SW 1271 (cell line): ENCODE data around the gene AXIN1.
"Not testable (repeated sequence)": the region's sequence is repeated elsewhere in the genome, so short reads cannot be mapped to it uniquely, and the experiment has no call there.

Source experiments
- DNase-seq, 2 experiments: peaks; one replicate each; lab custom pipeline; 2025; lab: John Stamatoyannopoulos, UW

Gene AXIN1

DNA sequence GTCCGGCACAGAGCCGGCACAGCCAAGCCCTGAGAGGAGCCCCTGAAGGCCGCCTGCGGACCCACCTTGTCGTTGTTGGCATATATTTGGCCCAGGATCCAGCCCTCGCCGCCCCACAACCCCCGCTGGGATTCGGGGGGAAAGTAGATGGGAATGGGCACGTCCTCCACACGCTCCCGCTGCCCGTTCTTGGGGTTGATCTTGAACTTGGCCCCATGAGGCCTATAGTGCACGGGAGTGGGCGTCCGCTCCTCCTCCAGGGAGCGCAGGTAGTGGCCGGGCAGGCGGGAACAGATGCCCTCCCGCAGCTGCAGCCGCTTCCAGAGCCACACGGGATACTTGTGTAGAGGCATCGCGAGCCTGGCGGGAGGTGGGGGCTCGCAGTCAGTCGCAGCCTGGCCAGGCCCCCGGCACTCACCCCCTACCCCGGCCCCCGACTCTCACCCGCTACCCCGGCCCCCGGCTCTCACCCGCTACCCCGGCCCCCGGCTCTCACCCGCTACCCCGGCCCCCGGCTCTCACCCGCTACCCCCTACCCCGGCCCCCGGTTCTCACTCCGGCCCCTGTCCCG is 17.4 kb upstream of the AXIN1 start:
- DNase-seq = no peak

DNA sequence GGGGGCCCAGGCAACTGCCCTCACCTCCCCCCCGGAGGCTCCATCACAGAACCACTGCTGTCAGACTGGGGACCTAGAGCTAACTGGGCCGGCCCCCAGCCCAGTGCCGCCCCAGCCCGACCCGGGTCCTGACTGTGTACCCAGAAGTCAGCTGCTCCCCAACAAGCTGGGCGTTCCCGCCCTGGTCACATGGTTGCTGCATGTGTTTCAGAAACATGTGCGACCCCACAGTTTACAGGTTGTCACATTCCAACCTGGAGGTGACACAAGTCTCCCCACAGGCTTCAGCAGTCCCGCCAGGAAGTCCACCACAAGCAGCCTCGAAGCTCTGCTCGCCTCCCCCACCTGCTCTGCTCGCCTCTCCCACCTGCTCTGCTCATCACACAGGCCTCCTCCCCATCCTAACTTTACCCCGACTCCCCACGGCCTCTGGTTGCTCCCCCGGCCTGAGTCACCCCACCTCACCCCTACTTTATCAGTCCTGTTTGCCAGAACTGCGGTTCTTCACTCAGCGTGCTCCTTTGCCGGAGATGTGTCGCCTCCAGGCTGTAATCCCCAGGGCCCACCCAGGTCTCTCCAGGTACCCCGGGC is 16.8 kb upstream of the AXIN1 start:
- no peak for DNase-seq

DNA sequence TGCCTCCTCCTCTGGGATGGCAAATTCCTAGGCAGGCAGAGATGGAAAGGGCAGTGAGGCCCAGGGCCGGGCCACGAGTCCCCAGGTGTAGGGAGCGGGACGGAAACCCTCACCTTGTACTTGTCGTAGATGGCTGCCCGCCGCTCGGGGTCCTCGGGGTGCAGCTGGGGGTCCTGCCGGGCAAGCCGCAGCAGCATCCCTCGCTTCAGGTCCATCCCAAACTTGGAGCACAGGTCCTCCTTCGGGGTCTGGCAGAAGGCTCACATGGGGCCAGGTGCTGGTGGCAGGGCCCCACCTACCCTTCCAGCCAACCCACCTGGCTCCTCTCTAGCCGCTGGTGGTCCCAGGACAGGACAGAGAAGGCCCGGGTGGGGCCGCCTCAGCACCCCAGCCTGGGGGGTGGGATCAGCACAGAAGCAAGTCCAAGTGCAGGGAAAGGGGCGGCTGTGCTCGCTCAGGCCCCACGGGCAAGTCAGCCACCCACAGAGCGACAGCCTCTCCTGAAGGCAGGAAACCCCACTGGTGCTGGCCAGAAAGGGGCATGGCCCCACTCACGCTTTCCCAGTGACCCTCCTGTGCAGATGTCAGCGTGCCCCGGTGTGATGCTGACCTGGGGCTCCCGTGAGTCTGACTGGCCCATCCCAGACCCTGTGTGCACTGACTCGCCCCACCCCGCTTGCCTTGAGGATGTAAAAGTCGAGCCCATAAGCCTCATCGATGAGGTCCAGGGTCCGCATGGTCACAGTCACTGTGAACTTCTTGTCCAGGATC is 16.1 kb upstream of the AXIN1 start:
- DNase-seq = no peak

DNA sequence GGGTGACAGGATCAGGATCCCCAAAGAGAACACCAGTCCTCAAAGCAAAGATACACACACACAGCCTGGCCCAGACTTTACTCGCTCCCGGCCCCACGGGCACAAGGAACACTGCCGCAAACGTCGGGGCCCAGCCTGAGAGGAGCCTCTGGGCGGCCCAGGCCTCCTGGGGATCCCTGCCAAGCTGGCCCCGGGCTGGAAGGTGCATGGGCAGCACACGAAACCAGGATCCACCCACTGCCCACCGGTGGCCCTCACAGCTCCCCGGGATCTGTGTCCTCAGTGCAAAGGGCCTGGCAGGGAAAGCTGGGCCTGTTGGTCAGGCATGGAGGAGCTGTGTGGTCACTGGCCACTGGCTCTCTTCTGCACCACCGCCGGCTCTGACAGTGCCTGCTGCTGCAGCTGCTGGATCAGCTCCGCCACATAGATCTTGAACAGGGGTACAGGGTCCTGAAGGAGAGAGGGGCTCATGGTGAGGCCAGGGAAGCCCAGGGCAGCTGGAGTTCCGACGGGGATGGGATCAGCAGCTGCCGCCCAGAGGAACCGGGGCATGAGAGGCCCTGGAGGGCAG is 14.9 kb upstream of the AXIN1 start:
- no peak for DNase-seq

DNA sequence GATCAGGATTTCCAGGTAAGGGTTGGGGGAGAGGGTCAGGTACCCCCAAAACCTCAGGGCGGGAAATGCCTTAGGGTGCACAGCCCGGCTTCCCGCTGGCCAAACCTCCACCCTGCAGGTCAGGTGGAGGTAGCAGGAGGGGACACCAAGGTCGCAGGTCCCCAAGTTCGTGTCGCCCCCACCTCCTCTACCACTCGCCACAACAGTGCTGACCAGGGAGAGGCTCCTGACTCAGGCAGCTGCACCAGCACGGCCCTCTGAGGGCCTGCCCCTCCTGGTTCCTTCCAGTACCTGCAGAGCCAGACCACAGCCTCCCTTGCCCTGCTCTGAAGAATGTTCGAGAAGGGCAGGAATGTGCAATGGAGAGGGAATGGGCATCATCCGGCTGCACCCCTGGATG is 14.0 kb upstream of the AXIN1 start:
- no peak for DNase-seq

DNA sequence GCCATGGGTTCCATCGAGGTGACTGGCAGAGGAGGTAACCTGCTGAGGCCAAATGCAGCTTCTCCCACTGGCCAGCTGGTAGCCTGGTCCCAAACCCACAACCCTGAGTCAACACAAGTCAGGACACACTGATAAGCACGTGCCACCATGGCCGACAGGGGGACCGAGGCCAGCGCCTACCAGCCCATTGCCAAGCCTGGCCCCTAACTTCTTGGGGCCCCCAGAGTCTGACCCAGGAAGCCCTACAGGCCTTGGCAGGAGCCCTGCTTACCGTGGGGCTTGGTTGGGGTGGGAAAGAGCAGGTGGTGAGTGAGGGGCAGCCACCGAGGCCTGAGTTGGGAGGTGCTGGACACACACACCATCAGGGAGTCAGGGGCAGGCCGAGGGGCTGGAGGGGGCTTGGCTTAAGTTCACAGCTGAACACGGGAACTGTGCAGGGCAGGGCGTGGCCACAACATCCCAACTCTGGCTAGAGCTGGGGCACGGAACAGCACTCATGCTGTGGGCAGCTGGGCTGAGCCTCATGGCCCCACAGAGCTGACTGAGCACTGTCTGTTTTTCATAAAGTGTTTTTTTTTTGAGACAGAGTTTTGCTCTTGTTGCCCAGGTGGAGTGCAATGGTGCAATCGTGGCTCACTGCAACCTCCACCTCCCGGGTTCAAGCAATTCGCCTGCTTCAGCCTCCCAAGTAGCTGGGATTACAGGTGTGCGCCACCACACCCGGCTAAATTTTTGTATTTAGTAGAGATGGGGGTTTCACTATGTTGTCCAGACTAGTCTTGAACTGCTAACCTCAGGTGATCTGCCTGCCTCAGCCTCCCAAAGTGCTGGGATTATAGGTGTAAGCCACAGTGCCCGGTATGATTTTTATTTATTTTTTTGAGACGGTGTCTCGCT is 12.3 kb upstream of the AXIN1 start:
- no peak for DNase-seq

DNA sequence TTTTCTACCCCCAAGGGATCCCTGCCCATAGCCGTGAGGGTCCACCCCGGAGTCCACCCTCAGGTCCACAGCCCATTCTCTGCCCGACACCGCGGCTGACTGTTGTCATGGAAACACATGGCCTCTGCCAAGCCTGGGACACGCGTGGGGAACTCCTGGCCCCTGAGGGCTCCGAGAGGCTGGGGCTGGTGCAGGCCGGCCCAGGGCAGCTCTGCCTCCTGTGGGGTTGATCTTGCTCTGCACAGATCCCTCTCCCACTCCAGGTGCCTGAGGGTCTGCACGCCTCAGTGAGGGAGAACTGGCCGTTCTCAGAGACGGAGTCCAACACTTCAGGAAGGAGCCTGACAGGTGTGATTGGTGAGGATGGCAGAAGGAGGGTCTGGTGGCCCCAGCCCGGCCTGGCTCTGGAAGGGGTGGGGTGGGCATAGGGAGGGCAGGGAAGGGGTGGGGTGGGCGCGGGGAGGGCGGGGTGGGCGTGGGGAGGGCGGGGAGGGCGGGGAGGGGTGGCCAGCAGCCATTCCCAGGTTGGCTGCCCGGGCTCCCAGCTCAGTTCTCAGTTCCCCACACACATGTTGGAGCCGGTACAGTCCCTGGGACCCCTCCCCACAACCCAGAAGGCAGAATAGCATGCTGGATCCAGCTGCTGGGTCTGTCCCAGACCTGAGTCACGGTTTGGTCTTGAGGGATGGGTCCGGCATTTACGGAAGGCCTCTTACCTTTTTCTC is 11.4 kb upstream of the AXIN1 start:
- DNase-seq = no peak

DNA sequence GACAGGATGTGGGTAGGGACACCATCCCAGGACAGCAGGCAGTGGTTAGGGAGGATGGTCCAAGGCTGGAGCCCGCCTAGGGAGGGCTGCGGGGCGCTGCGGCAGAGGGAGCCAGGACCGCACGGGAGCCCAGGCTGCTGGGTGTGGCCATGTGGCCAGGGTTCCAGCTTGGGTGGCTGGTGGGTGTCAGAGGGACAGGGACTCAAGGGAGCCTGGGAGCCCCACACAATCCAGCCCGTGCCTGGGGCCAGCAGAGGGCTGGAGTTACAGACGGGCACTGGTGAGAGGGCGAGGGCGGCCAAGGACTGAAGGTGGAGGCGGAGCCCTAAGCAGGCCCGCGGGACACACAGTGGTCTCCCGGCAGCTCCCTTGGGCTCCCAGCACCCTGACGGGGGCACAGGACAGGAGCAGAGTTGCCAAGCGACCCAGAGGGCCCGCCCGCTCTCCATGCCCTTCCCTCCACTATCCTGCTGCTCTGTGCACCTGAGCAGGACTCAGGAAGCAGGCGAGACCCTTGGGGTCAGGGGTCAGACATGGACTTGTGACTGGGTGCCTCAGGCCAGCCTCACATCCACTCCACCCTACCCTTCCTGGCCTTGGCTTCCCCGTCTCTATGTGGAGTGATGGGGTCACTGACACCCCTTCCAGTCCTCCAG is 10.7 kb upstream of the AXIN1 start:
- DNase-seq = no peak

DNA sequence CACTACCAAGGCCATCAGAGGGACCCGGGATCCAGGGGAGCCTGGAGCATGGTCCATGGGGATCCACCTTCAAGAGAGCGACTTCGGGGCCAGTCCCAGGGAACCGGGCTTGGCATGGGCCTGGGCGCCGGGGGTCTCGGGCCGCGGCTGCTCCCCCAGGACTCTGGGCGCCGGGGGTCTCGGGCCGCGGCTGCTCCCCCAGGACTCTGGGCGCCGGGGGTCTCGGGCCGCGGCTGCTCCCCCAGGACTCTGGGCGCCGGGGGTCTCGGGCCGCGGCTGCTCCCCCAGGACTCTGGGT is 10.1 kb upstream of the AXIN1 start:
- not testable (repeated sequence) for DNase-seq

DNA sequence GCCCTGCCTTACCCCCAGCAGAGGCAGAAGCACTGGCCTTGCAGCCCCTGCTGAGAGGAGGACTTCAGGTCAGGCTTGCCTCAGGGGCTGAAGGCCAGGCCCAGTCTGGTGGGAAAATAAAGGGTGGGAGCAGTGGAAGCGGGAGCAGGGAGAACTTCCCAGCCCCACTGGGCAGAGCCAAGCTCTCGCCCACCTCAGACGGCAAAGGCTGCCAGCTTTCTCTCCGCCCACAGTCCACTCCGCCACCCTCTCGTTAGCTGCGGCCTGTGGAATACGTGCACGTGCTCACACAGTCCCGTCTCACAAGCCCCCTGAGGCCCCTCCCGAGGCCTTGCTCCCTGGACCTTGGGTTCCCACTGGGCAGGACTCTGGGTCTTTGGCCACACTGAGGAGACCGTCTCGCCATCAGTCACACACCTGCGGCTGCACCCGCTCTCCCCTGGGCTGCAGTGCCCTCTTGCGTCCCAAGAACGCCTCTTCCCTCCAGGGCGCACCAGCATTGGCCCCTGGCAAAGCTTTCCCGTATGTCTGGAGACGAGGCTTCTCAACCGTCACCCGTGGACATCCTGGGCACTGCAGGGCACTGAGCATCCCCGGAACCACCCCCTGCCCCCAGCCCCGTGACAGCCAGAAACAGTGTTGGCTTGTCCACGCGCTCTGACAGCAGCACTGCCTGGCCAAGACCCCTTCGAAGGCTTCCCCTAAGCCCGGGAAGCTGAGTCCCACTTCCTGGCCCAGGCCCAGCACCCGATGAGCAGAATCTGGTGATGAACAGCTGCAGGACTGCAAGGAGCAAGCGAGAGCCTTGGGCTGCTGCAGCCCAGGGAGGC is 9.6 kb upstream of the AXIN1 start:
- peak; percentile 42 to 71 for DNase-seq

DNA sequence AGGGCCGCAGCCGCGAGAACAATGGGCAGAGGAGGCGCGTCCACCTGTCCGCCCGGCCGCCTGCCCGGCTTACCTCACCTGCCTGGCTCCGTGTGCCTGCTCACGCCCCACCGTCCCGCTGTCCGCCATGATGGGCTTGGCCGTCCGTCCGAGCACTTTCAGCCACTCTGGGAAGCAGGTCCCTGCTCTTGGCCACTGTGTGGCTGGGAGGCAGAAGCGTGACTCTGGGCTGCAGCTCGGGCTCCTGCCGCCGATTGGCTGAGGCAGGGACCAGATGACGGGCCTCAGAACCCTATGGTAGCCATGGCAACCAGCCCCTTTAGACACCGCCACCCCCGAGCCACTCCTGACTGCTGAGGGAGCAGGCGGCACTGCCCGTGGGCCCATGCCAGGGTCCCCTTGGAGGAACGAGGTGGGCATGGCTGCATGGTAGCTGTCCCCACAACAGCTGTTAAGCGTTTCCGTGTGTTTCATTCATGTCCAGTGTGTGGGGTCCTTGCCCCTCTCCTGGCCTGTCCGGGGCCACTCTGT is 8.9 kb upstream of the AXIN1 start:
- DNase-seq = no peak

DNA sequence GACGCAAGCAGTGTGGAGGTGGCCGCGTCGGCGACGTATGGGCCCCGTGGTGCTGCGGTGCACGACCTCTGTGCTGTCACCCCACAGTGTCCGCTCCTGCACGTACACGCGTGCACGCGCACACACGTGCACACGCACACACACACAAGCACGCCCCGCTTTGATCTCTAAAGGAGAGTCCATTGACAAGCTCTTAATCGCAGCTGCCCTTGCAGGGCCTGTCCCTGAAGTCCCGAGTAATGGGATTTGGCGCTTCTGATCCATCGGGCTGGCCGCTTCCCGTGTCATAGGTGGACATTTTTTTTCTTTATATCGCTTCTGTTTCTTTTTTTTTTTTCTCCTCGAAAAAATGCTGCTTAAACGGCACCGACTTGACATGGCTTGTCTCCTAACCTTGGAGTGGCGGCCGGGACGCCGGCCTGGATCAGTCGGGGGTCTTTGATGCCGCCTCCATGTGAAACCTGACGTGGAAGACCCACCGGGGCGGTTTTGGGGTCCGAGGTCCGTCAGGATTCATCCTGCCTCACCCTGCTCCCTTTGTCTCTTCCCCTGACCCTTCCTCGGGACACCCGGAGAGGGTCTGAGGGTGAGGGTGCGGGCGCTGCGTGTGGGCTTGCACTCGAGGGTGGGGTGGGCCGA is 8.3 kb upstream of the AXIN1 start:
- no peak for DNase-seq

DNA sequence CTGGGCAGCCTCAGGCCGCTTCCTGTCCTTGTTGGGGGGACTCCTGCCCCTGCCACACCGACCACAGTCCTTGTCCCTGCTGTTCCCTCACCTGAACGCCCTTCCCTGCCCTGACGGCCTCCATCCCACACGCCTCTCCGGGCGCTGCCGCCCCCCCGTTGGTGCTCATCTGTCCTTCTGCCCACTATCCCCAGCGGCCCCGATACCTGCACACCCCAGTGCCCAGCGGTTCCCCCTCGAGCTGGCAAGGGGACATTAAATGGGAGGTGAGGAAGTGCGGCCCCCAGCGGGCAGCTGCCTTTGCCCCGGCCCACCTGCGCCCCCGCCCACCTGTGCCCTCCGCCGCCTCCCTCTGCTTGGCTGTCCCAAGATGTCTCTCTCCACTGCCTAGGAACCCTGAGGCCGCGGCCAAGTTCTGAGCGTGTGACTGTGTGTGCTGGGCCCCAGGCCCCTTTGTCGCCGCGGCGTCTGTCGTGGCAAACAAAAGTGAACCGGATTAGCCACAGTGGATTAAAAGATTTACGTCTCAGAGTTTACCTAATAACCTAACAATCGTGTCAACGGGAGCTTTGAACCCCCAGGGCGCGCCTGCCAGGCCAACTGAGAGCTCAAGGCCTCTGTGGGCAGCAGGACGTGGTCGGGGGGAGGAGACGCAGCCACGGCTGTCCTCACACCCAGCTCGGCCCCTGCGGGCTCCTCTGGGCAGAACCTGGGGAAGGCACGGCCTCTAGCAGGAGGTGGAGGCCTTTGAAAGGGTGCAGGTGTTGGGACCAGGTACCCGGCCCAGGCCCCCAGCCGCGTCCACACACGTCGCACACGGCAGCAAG is 7.6 kb upstream of the AXIN1 start:
- no peak for DNase-seq

DNA sequence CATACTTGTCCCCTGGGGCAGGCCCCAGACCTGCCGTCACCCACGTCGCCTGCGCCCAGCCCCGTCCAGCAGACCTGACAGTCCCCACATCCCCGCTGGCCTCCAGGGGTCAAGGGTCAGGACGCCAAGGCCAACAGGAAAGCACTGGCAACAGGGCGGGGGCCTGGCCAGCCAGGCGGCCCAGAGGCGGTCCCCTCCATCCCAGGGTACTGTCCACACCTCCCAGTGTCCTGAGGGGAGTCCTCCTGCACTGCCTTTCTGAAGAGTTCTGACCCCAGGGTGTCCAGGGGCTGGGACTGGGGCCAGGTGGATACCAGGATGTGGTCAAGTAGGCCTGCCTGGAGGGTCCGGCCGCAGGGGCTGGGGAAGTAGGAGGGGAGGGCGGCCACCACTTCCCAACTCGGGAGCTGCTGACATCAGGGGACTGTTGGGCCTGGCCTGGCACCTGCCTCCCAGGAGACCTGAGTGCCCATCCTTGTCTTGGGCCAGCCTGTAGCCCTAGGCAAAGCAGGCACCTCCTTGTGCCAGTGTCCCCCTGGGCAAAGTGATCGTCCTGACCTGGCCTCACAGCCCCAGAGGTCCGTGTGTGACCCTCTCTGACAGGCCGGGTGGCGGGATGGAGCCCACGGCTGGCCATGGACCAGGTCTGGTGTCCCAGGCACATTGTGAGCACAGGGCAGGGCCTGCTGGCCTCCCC is 6.7 kb upstream of the AXIN1 start:
- DNase-seq = no peak

DNA sequence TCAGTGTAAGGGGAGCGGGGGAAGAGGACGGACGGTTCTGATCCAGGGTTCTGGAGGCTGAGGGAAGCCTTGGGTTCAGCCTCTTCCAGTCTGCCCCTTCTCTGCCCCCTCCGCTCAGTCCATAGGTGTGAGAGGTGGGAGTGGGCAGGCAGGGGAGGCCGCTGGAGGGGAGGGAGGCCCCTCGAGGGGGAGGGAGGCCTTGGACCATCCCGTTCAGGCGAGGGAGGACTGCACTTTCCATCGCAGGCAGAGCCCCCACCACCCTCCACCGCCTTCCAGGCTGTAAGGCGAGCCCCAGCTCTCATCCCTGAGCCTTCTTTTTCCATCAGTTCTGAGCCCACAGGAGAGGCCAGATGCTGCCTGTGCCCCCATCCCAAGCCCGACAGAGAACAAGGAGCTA is 4.2 kb upstream of the AXIN1 start:
- no peak for DNase-seq

DNA sequence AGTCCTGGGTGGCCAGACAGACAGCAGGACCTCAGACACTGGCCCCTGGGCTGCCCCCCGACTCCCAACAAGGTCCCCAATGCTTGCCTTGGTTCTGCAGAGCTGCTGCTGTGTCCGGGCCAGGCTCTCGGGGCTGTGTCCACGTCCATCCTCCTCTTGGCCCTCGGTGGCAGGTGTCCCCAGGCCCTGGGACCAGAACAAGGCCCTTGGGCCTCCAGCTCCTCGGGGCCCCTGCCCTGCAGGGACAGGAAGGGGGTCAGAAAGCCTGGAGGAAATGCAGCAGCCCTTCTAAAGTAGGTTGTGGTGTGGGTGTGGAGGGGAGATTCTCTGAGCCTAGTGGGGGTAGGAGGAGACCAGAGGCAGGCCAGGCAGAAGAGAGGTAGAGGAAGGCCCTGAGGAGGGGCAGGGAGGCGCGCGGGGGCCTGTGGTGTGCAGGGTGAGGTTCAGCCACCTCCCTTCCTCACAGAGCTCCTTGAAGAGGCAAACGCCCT is 2.5 kb upstream of the AXIN1 start:
- DNase-seq = no peak

DNA sequence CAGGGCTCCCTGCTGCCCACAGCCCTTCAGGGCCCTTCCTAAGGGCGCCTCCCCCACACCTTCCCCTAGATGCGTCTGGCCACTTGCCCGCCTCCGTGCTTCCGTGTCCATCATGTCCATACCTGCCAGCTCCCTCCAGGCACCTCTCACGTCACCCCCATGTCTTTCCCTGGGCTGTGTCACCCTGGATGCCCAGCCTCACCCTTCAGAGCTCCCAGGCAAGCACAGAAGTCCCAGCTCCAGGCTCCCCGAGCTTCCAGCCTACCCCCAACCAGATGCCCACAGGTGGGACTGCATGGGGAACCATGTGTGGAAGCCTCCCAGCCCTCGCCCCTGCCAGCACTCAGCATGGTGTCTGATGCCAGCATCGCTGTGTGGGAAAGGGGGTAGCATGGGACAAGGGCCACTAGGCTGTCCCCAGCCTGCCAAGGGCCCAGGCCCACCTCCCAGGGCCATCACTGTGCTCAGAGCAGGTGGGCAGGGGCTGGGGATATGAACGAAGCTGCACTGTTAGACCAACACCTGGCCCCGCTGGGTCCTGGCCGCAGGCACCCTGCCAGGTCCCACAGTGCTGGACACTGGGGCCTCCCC is 1.9 kb upstream of the AXIN1 start:
- DNase-seq = no peak
